SK-N-SH (cell line): ENCODE measurements around the gene KYNU. TPM values are rescaled to one million over a fixed set of nuclear protein-coding genes. Genes with fewer than 3 reads are reported as not detected.

Experiments
- CTCF ChIA-PET: fragments of 300-600, 350-600 bp; formaldehyde crosslinking; extraction: SDS; loops from one replicate; lab custom pipeline; 2021; lab: Yijun Ruan, JAX
- POLR2A ChIA-PET: fragments of 350-600 bp; sonication (Branson Sonifier 250); formaldehyde crosslinking; extraction: SDS; loops from one replicate; lab custom pipeline; 2020; ENCODE audit warnings: antibody characterized with exemption, inconsistent platforms; lab: Yijun Ruan, JAX
- DNase-seq: peaks from one replicate; pipeline ENCODE4 v3.0.0; 2012
- H2AFZ ChIP-seq: fragments of 200-600 bp; sonication (generic); 2 replicates; pipeline ENCODE4 v1.8.1; 2016; ENCODE audit warnings: antibody characterized with exemption, mild to moderate bottlenecking, low read depth
- H3F3A ChIP-seq: fragments of 200-600 bp; sonication (generic); replicated peaks from 2 replicates; pipeline ENCODE3; 2016; ENCODE audit warnings: antibody characterized with exemption, mild to moderate bottlenecking; ENCODE audit not compliant: insufficient read depth
- H3K27ac ChIP-seq, 2 experiments: fragments of 200-500 bp in 1 of 2; fragments of 200-600 bp in 1 of 2; sonication (Bioruptor generic) in 1 of 2; sonication (generic), shearing (Covaris generic) in 1 of 2; 2 replicates each; pipeline versions ENCODE4 v1.5.1 to v1.6.1; 2014 to 2016; ENCODE audit warnings: low read depth in 2 of 2, inconsistent platforms in 1 of 2, low read length in 1 of 2, mild to moderate bottlenecking in 1 of 2, mixed read lengths in 1 of 2
- H3K27me3 ChIP-seq: fragments of 200-600 bp; sonication (generic), shearing (Covaris generic); 2 replicates; pipeline ENCODE4 v1.6.1; 2016; ENCODE audit warnings: mixed run types; ENCODE audit not compliant: insufficient read depth
- H3K36me3 ChIP-seq, 2 experiments: fragments of 200-500 bp in 1 of 2; fragments of 200-600 bp in 1 of 2; sonication (Bioruptor generic) in 1 of 2; sonication (generic) in 1 of 2; replicated peaks in 1 of 2; 2 replicates each; pipeline versions ENCODE3 to v1.5.1; 2014 to 2016; ENCODE audit warnings: low read length in 1 of 2, mild to moderate bottlenecking in 1 of 2; ENCODE audit not compliant: insufficient read depth in 2 of 2, control insufficient read depth in 1 of 2
- H3K4me1 ChIP-seq, 2 experiments: fragments of 200-500 bp in 1 of 2; fragments of 200-600 bp in 1 of 2; sonication (Bioruptor generic) in 1 of 2; sonication (generic), shearing (Covaris generic) in 1 of 2; 2 replicates each; pipeline versions ENCODE4 v1.5.1 to v1.6.1; 2014 to 2016; ENCODE audit warnings: low read depth in 1 of 2, low read length in 1 of 2, mixed run types in 1 of 2; ENCODE audit not compliant: insufficient read depth in 2 of 2, control insufficient read depth in 1 of 2
- H3K4me2 ChIP-seq: fragments of 200-600 bp; sonication (generic), shearing (Covaris generic); 2 replicates; pipeline ENCODE4 v1.6.1; 2017; ENCODE audit warnings: mixed run types
- H3K4me3 ChIP-seq, 2 experiments: fragments of 200-500 bp in 1 of 2; fragments of 200-600 bp in 1 of 2; sonication (Bioruptor generic) in 1 of 2; sonication (generic), shearing (Covaris generic) in 1 of 2; 2 replicates each; pipeline versions ENCODE4 v1.5.1 to v1.8.1; 2014 to 2016; ENCODE audit warnings: low read depth in 2 of 2, inconsistent platforms in 1 of 2, low read length in 1 of 2, mild to moderate bottlenecking in 1 of 2, mixed read lengths in 1 of 2, moderate library complexity in 1 of 2
- H3K79me2 ChIP-seq: fragments of 200-600 bp; sonication (generic); 2 replicates; pipeline ENCODE4 v1.8.1; 2017; ENCODE audit warnings: mild to moderate bottlenecking; ENCODE audit not compliant: insufficient read depth
- H3K9ac ChIP-seq: fragments of 200-600 bp; sonication (generic); 2 replicates; pipeline ENCODE4 v1.6.1; 2017; ENCODE audit warnings: mixed run types
- H3K9me2 ChIP-seq: fragments of 200-600 bp; sonication (generic); 2 replicates; pipeline ENCODE4 v1.6.1; 2017; ENCODE audit warnings: mixed run types
- H3K9me3 ChIP-seq: fragments of 200-600 bp; sonication (generic); 2 replicates; pipeline ENCODE4 v1.6.1; 2017; ENCODE audit warnings: mixed run types, mild to moderate bottlenecking, moderate library complexity
- H4K20me1 ChIP-seq: fragments of 200-600 bp; sonication (generic); 2 replicates; pipeline ENCODE4 v1.6.1; 2017; ENCODE audit warnings: mild to moderate bottlenecking, mixed run types; ENCODE audit not compliant: insufficient read depth
- CTCF ChIP-seq: fragments of 200-600 bp; sonication (generic); IDR thresholded peaks from 2 replicates; pipeline ENCODE4 v1.6.1; 2017; ENCODE audit warnings: antibody characterized with exemption, mild to moderate bottlenecking, moderate library complexity
- ELF1 ChIP-seq: IDR thresholded peaks from 2 replicates; pipeline ENCODE4 v1.4.0; 2012
- EZH2phosphoT487 ChIP-seq: fragments of 200-600 bp; sonication (generic); IDR thresholded peaks from 2 replicates; pipeline ENCODE4 v1.6.1; 2017; ENCODE audit warnings: low read depth, mixed run types, mild to moderate bottlenecking, antibody characterized with exemption, moderate library complexity, borderline replicate concordance
- FOSL2 ChIP-seq: IDR thresholded peaks from 2 replicates; pipeline ENCODE4 v1.4.0; 2012; ENCODE audit warnings: low read depth, mild to moderate bottlenecking, moderate library complexity, borderline replicate concordance
- FOXJ3 ChIP-seq: sonication (generic); formaldehyde crosslinking; IDR thresholded peaks from 2 replicates; pipeline ENCODE4 v1.5.1; 2020; ENCODE audit warnings: mild to moderate bottlenecking, missing genetic modification reagents
- FOXM1 ChIP-seq: IDR thresholded peaks from 2 replicates; pipeline ENCODE4 v1.4.0; 2012; ENCODE audit warnings: low read depth, mild to moderate bottlenecking
- GABPA ChIP-seq: IDR thresholded peaks from 2 replicates; pipeline ENCODE4 v1.4.0; 2012; ENCODE audit warnings: low read depth, mild to moderate bottlenecking
- GATA2 ChIP-seq: sonication (generic); formaldehyde crosslinking; IDR thresholded peaks from 2 replicates; pipeline ENCODE4 v1.5.0; 2020; ENCODE audit warnings: mild to moderate bottlenecking, missing genetic modification reagents
- MAX ChIP-seq: IDR thresholded peaks from 2 replicates; pipeline ENCODE4 v1.4.0; 2012; ENCODE audit warnings: low read depth
- MEF2A ChIP-seq: IDR thresholded peaks from 2 replicates; pipeline ENCODE4 v1.4.0; 2012; ENCODE audit warnings: low read depth, borderline replicate concordance
- NFIC ChIP-seq: IDR thresholded peaks from 2 replicates; pipeline ENCODE4 v1.4.0; 2012; ENCODE audit warnings: borderline replicate concordance
- PBX3 ChIP-seq: IDR thresholded peaks from 2 replicates; pipeline ENCODE4; 2012
- RCOR1 ChIP-seq: fragments of 150-350 bp; IDR thresholded peaks from 2 replicates; pipeline ENCODE4 v1.6.1; 2017; ENCODE audit warnings: antibody characterized with exemption, low read length
- REST ChIP-seq: IDR thresholded peaks from 2 replicates; pipeline ENCODE4 v1.6.1; 2012; ENCODE audit warnings: mild to moderate bottlenecking, low read depth, low read length, moderate library complexity
- RFX5 ChIP-seq: IDR thresholded peaks from 2 replicates; pipeline ENCODE4 v1.6.1; 2012; ENCODE audit warnings: mild to moderate bottlenecking, improper control_type of control experiment, low read length
- RXRA ChIP-seq: IDR thresholded peaks from 2 replicates; pipeline ENCODE4 v1.4.0; 2012; ENCODE audit warnings: low read depth, mild to moderate bottlenecking, borderline replicate concordance
- TAF1 ChIP-seq: IDR thresholded peaks from 2 replicates; pipeline ENCODE4 v1.6.1; 2012; ENCODE audit warnings: low read depth, mild to moderate bottlenecking, low read length, moderate library complexity, borderline replicate concordance
- TEAD4 ChIP-seq: IDR thresholded peaks from 2 replicates; pipeline ENCODE4 v1.4.0; 2012; ENCODE audit warnings: mild to moderate bottlenecking, borderline replicate concordance; ENCODE audit not compliant: insufficient read depth
- YY1 ChIP-seq: IDR thresholded peaks from 2 replicates; pipeline ENCODE4 v1.4.0; 2012; ENCODE audit warnings: low read depth, mild to moderate bottlenecking
- WGBS: methylation state at CpG from one replicate; pipeline ENCODE4 v1.1.6; 2017; ENCODE audit warnings: low lambda C conversion rate; 5-methylcytosine and 5-hydroxymethylcytosine counted together
- polyA plus RNA-seq, 3 experiments: library from polyadenylated mRNA; depleted of rRNA; stranded (reverse); fragments of >200 nt; gene quantifications; 2 replicates each; pipeline ENCODE4 v1.2.3, GENCODE V29; 2012

The KYNU gene
- polyA plus RNA-seq, 1 of the 3 experiments (the other 2 are of a cell fraction) = not detected

GRCh38 chr2:142875010-142875409 lies 2.5 kb upstream of the KYNU start:
- Histone ChIP-seq H3K9me3 (no peaks in the 10 kb centered on the region; the same call in 1 of the 2 replicates), H3K9ac (no peak overlapping the region), H2AFZ (no peak overlapping the region), H3K4me1 (peaks cover 0 to 3% of the 10 kb centered on the region in 2 experiments; a peak in 1 of 4 replicates), H3K4me2 (no peak overlapping the region), H4K20me1 (no peaks in the 10 kb centered on the region), H3K4me3 (no peak overlapping the region), H3K27me3 (no peaks in the 10 kb centered on the region; the same call in 1 of the 2 replicates), H3K36me3 (no peaks in the 10 kb centered on the region), H3K27ac (no peak overlapping the region), H3F3A (no peaks in the 10 kb centered on the region), H3K79me2 (no peaks in the 10 kb centered on the region), H3K9me2 (no peaks in the 10 kb centered on the region)
- WGBS = 63% methylated on average over 6 of the region's 6 CpGs
- DNase-seq = no peak
- no peak for TF ChIP-seq RXRA
- TF ChIP-seq NFIC = no peak
- TF ChIP-seq TEAD4 = no peak
- no peak for TF ChIP-seq ELF1
- no peak for TF ChIP-seq GABPA
- TF ChIP-seq FOXM1 = no peak
- no peak for TF ChIP-seq PBX3
- no peak for TF ChIP-seq REST
- no peak for TF ChIP-seq FOSL2
- TF ChIP-seq FOXJ3 = no peak
- no peak for TF ChIP-seq YY1
- no peak for TF ChIP-seq RFX5
- no peak for TF ChIP-seq MEF2A
- no peak for TF ChIP-seq MAX
- TF ChIP-seq TAF1 = no peak
- TF ChIP-seq EZH2phosphoT487 = no peak
- TF ChIP-seq RCOR1 = no peak
- no peak for TF ChIP-seq GATA2 (CRISPR knock-in tag)
- TF ChIP-seq CTCF = no peak
- POLR2A ChIA-PET = no interaction called here
- CTCF ChIA-PET = interaction anchor here (1.1 to 1.3 kb wide), 2 partner anchors 8 to 27 kb away, joined by 3 to 4 read pairs; no protein-coding TSS in a partner anchor
